GM12873 (cell line): ENCODE measurements around the gene ZYG11B.

Experiments used
- TF ChIP-seq, protein P1 (sequence below): IDR thresholded peaks from 2 replicates; pipeline ENCODE4 v1.5.1; 2012; ENCODE audit warnings: low read depth, mild to moderate bottlenecking, moderate library complexity, low read length, control low read depth; ENCODE audit not compliant: insufficient read depth; ENCODE audit errors: missing control alignments

The ZYG11B gene

DNA sequence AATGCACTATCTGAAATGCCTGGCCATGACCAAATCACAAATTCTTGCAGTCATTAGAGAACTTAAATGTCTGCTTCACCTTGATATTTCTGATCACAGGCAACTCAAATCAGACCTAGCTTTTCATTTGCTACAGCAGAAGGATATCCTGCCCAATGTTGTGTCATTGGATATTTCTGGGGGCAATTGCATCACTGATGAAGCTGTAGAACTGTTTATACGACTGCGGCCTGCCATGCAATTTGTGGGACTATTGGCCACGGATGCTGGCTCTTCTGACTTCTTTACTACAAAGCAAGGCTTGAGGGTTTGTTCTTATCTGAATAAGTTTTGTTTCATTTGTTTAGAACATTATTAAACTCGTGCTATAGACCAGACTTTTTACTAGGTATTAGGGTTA, 131.2 kb downstream of the ZYG11B start:
- TF ChIP-seq, protein P1, sequence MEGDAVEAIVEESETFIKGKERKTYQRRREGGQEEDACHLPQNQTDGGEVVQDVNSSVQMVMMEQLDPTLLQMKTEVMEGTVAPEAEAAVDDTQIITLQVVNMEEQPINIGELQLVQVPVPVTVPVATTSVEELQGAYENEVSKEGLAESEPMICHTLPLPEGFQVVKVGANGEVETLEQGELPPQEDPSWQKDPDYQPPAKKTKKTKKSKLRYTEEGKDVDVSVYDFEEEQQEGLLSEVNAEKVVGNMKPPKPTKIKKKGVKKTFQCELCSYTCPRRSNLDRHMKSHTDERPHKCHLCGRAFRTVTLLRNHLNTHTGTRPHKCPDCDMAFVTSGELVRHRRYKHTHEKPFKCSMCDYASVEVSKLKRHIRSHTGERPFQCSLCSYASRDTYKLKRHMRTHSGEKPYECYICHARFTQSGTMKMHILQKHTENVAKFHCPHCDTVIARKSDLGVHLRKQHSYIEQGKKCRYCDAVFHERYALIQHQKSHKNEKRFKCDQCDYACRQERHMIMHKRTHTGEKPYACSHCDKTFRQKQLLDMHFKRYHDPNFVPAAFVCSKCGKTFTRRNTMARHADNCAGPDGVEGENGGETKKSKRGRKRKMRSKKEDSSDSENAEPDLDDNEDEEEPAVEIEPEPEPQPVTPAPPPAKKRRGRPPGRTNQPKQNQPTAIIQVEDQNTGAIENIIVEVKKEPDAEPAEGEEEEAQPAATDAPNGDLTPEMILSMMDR = no peak

GRCh38 chr1:52862666-52863458, 136.6 kb downstream of the ZYG11B start:
- TF ChIP-seq, protein P1 = no peak

DNA sequence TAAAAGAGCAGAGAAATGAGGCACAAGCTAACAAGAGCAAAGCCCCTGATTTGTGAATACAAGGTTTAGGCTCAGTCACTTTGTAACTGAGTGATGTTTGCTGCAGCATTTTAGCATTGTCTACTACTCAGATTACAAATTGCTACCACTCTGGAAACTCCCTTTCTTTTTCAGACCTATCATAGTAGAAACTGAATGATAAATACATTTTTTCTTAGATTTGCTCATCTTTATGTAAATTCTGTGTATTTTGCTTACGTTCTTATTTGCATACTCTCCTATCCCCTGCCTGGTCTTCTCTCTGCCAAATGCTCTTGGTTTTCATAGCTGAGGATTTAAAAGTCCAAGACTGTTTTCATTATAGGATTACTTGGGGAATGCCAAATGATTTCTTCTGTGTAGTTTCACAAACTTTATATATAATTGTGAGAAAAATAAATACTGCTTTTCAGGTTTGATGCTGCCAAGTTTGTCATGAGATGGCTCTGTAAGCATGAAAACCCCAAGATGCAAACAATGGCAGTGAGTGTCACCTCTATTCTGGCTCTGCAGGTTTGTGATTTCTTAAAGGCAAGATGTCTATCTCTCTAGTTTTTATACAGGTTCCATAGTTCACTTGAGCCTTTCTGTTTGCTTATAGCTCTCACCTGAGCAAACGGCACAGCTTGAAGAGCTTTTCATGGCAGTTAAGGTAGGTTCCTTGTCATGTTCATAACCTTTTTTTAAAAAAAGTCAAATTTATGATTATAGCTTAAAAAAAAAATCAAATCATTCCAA, 141.0 kb downstream of the ZYG11B start:
- TF ChIP-seq, protein P1 = no peak

DNA sequence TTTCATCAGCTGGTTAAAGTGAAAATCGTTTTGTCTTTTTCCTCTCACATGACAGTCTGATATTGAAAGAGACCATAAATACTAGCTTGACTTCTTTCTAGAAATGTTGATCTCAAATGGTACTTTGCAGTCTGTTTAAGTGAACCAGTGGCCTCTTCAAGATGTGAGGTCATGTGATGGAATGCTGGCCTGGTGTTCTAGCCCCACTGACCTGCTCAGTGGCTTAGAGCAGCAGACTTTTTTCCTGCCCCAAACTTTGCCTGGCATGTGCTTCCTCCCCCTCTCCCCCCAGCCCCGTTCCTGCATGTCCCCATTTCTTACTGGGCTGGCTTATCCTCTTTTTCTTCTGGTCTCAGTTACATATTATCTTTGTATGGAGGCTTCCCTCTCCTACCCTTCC, 150.6 kb downstream of the ZYG11B start:
- TF ChIP-seq, protein P1 = no peak
